ENCODE measurements around the gene TSPY1. TPM values are rescaled to one million over a fixed set of nuclear protein-coding genes. Genes with fewer than 3 reads are reported as not detected.
"Not testable (repeated sequence)": the region's sequence is repeated elsewhere in the genome, so short reads cannot be mapped to it uniquely, and the experiment has no call there.

The TSPY1 gene, protein sequence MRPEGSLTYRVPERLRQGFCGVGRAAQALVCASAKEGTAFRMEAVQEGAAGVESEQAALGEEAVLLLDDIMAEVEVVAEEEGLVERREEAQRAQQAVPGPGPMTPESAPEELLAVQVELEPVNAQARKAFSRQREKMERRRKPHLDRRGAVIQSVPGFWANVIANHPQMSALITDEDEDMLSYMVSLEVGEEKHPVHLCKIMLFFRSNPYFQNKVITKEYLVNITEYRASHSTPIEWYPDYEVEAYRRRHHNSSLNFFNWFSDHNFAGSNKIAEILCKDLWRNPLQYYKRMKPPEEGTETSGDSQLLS
- not detected in 2 replicates for total RNA-seq (2014; rRNA removed; shearing (Covaris generic))

DNA sequence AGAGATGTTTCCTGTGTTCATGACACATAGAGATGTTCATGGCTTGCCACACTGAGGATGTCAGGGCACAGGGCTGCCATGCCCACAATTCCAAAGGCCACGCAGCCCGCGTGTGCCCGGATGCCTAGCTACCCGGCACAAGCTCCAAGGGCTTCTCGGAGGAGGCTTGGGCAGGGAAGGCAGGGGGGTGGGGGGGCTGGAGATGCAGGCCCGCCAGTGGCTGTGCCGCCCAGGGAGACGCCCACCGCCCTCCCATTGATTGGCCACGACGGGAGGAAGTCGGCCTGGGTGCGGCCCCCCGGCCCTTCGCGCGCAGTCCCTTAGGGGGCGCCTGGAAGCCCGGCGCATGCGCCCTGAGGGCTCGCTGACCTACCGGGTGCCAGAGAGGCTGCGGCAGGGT lies at the start of gene TSPY1:
Gene TSPY1, plus strand, starts transcription at position 301 of the 400 bp plus-strand sequence. Its CDS starts 46 bp downstream, at position 347.
- DNase-seq (ENCODE audit: low spot score), result not testable (repeated sequence)

DNA sequence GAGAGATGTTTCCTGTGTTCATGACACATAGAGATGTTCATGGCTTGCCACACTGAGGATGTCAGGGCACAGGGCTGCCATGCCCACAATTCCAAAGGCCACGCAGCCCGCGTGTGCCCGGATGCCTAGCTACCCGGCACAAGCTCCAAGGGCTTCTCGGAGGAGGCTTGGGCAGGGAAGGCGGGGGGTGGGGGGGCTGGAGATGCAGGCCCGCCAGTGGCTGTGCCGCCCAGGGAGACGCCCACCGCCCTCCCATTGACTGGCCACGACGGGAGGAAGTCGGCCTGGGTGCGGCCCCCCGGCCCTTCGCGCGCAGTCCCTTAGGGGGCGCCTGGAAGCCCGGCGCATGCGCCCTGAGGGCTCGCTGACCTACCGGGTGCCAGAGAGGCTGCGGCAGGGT lies 20.2 kb downstream of the TSPY1 start, which contains the start of gene TSPY9:
Gene TSPY9, plus strand, starts transcription at position 301 of the 400 bp plus-strand sequence. Its CDS starts 46 bp downstream, at position 347.
- not testable (repeated sequence) for DNase-seq (ENCODE audit: low spot score)

DNA sequence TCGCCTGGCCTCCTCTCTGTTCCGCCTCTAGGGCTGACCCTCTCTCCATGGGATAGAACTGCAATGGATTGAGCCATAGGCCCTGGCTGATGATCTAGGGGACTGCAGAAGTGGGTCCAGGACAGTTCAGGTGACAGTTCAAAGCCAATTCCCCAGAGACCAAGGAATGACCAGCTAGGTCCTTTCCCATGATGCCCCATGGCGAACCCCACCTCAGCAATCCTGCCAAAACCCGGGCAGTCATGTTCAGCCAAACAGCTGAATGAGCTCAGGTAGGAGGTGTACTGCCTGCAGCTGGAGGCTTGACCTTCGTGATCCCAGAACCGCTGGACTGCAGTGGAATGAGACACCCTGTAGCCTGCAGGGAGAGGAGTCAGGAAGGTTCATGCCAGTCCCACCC lies 37.6 kb downstream of the TSPY1 start:
- DNase-seq (ENCODE audit: low spot score), result not testable (repeated sequence)

DNA sequence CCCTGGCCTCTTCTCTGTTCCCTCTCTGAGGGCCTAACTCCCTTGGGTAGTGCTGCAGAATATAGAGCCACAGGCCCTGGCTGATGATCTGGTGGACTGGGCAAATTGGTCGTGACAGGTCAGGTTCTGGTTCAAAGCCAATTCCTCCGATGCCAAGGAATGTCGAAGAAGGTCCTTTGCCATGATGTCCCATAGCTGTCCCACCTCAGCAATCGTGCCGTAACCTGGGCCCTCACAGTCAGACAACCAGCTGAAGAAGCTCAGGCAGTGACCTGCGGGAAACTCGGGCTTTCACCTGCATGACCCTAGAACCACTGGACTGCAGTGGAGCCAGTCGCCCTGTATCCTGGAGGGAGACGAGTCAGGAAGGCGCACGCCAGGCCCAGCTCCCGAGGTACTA lies 49.5 kb downstream of the TSPY1 start:
- not testable (repeated sequence) for DNase-seq (ENCODE audit: low spot score)

Other genes starting within 250 kb of the TSPY1 start
- gene TSPY4, start 129.5 kb upstream of the TSPY1 start, total RNA-seq (2014; rRNA removed; shearing (Covaris generic)), result not detected in 2 replicates
- gene TSPY8, start 109.2 kb upstream of the TSPY1 start, total RNA-seq (2014; rRNA removed; shearing (Covaris generic)), result not detected in 2 replicates
- not detected in 2 replicates for gene TSPY3, start 68.5 kb upstream of the TSPY1 start, total RNA-seq (2014; rRNA removed; shearing (Covaris generic))
- not detected in 2 replicates for gene TSPY9, start 20.3 kb downstream of the TSPY1 start, total RNA-seq (2014; rRNA removed; shearing (Covaris generic))
- gene TSPY10, start 60.9 kb downstream of the TSPY1 start, total RNA-seq (2014; rRNA removed; shearing (Covaris generic)), result not detected in 2 replicates